Jurkat, Clone E6-1 (cell line): ENCODE data around the gene EPHA5.
"Not testable (repeated sequence)": the region's sequence is repeated elsewhere in the genome, so short reads cannot be mapped to it uniquely, and the experiment has no call there.

ENCODE experiments used
- DNase-seq: peaks from one replicate; pipeline ENCODE4 v3.0.0-alpha.2; 2011; ENCODE audit warnings: low read depth, low spot score
- H3K4me3 ChIP-seq: 2 replicates; pipeline ENCODE4 v1.5.1; 2011; ENCODE audit warnings: mild to moderate bottlenecking, low read length, control low read depth, moderate library complexity

Gene EPHA5

DNA sequence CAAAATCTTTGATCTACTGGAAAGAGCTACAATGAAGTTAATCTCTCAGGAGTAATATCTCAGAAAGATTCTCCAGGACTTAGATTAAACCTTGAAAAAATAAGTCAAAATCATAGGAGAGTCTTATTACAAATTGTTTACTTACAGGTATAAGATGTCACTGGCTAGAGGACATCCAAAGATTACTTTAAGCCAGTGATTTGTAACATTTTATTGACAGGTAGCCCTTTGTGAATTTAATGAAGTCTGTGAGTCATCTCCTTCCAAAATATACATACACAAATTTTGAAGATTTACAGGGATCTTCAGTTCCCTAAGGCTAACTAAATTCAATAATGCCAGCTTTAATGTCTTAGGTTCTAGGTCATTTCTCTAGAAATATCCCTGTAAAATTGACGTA is 359.7 kb downstream of the EPHA5 start:
- H3K4me3 ChIP-seq, result no peak overlapping the region
- no peak for DNase-seq

DNA sequence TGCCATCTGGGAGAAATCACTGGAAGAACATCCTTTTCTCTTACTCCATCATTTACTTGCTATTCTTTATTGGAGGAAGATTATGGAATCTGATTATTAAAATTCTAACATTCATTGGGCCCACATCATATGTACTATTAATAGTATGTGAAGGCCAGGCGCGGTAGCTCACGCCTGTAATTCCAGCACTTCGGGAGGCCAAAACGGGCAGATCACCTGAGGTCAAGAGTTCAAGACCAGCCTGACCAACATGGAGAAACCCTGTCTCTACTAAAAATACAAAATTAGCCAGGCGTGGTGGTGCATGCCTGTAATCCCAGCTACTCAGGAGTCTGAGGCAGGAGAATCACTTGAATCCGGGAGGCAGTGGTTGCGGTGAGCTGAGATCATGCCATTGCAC is 361.7 kb downstream of the EPHA5 start:
- H3K4me3 ChIP-seq, DNase-seq: not testable (repeated sequence)

DNA sequence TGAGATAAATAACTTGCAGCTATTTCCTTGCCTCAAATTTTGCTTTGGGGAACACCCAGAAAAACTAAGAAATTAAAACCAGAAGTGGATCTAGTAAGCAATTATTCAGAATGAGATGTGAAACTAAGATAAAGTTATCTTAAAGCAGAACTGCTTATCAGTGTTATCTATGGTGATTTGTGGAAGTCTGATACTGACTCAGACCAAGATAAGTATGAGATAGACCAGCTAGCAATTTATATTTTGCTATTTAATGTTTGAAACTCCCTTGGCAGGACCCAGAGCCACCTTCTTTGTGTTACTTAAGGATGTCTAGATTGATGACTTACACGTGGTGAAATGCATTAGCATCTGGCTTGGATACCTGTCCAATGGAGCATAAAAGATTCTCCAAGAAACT is 368.1 kb downstream of the EPHA5 start:
- H3K4me3 ChIP-seq, result no peak overlapping the region
- no peak for DNase-seq

DNA sequence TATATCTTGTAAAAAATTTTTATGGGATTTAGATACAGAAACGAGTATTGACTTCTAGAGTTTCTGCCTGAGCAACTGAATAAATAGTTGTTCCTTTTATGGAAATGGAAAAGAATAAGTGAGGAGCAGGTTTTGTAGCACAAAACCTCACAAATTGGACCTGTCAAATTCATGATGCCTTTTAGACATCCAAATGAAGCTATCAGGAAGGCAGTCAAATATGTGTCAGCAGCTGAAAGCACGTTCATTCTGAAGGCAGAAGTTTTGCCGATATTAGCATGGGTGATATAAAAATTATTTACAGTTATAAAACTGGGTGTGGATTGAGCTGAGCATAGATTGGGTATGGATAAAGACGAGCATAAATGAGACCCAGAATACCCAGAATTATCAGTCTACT is 374.0 kb downstream of the EPHA5 start:
- H3K4me3 ChIP-seq, result no peak overlapping the region
- no peak for DNase-seq

DNA sequence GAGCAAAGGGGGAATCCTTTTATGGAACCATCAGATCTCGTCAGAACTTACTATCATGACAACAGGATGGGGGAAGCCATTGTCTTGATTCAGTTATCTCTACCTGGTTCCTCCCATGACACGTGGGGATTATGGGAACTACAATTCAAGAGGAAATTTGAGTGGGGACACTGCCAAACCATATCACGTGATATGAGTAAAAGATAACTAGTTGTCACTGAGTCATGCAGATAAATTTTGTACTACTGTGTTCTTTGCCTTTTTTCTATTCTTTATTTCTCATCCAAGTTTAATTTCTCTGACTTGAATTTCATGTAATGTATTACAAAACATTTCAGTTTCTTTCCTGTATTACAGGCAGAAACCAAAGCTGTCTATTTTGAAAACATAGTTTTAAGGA is 383.2 kb downstream of the EPHA5 start:
- H3K4me3 ChIP-seq, result no peak overlapping the region
- DNase-seq, result no peak
